ENCODE measurements around the gene CISD1. TPM values are rescaled to one million over a fixed set of nuclear protein-coding genes. Genes with fewer than 3 reads are reported as not detected.

The CISD1 gene
- polyA plus RNA-seq, 2 of the 4 experiments (the other 2 are of a cell fraction): 48.1 to 102 TPM

- Histone ChIP-seq H3K27ac (no peak overlapping the region), H3K9me3 (no peaks in the 10 kb centered on the region), H3K4me1 (peaks cover 39% of the 10 kb centered on the region), H3K4me2 (peak overlapping the region; percentile 56), H3K4me3 (no peak overlapping the region)
- DNase-seq (ENCODE audit: low read depth in 1 of 2, low spot score in 1 of 2) (no peak), ATAC-seq (no peak), FAIRE-seq (no peak)
- CTCF ChIA-PET: interaction anchor here (1.9 to 3.7 kb wide), 2 partner anchors 16 to 98 kb away, joined by 6 to 17 read pairs; no protein-coding TSS in a partner anchor
- TF ChIP-seq FOSB (CRISPR knock-in tag; IDR thresholded peaks at IDR 0.05) (no peak), CEBPB (IDR thresholded peaks at IDR 0.05) (no peak), SREBF2 (IDR thresholded peaks at IDR 0.05) (no peak), ATOH8 (CRISPR knock-in tag; IDR thresholded peaks at IDR 0.05; ENCODE audit: low read depth) (no peak), NFE2L2 (conservative IDR thresholded peaks at IDR 0.05; ENCODE audit: low read length) (no peak), NPAS2 (CRISPR knock-in tag; IDR thresholded peaks at IDR 0.05; ENCODE audit: borderline replicate concordance) (no peak)
- TF ChIP-seq, protein P1, sequence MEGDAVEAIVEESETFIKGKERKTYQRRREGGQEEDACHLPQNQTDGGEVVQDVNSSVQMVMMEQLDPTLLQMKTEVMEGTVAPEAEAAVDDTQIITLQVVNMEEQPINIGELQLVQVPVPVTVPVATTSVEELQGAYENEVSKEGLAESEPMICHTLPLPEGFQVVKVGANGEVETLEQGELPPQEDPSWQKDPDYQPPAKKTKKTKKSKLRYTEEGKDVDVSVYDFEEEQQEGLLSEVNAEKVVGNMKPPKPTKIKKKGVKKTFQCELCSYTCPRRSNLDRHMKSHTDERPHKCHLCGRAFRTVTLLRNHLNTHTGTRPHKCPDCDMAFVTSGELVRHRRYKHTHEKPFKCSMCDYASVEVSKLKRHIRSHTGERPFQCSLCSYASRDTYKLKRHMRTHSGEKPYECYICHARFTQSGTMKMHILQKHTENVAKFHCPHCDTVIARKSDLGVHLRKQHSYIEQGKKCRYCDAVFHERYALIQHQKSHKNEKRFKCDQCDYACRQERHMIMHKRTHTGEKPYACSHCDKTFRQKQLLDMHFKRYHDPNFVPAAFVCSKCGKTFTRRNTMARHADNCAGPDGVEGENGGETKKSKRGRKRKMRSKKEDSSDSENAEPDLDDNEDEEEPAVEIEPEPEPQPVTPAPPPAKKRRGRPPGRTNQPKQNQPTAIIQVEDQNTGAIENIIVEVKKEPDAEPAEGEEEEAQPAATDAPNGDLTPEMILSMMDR (IDR thresholded peaks at IDR 0.05): no peak
- TF ChIP-seq, protein P2, sequence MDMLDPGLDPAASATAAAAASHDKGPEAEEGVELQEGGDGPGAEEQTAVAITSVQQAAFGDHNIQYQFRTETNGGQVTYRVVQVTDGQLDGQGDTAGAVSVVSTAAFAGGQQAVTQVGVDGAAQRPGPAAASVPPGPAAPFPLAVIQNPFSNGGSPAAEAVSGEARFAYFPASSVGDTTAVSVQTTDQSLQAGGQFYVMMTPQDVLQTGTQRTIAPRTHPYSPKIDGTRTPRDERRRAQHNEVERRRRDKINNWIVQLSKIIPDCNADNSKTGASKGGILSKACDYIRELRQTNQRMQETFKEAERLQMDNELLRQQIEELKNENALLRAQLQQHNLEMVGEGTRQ (IDR thresholded peaks at IDR 0.05): no peak
- POLR2A ChIA-PET: no interaction called here
Measured at GRCh38 chr10:58275908-58276307, 6.9 kb downstream of the CISD1 start.

GRCh38 chr10:58278274-58278961 is 9.5 kb downstream of the CISD1 start:
- H3K4me3 ChIP-seq: no peak overlapping the region
- no peak for FAIRE-seq
- DNase-seq (ENCODE audit: low read depth in 1 of 2, low spot score in 1 of 2): no peak
- H3K27ac ChIP-seq: no peak overlapping the region
- H3K4me2 ChIP-seq: no peak overlapping the region
- ChIA-PET POLR2A (no interaction called here), CTCF (interaction anchor here (1.3 to 3.7 kb wide), 3 partner anchors 13 to 101 kb away, joined by 5 to 17 read pairs (median 6); no protein-coding TSS in a partner anchor)
- 96% methylated on average over 7 of the region's 7 CpGs for WGBS (ENCODE audit: missing lambda C conversion rate)
- no peaks in the 10 kb centered on the region for H3K9me3 ChIP-seq
- no peak for ATAC-seq
- TF ChIP-seq ZSCAN20 (CRISPR knock-in tag; IDR thresholded peaks at IDR 0.05) (no peak), HDAC2 (IDR thresholded peaks at IDR 0.05) (no peak), RARB (CRISPR knock-in tag; IDR thresholded peaks at IDR 0.05) (no peak), CEBPB (IDR thresholded peaks at IDR 0.05) (peak; percentile 61 to 66; a peak in 3 of 4 replicates)
- H3K4me1 ChIP-seq: peaks cover 47% of the 10 kb centered on the region

DNA sequence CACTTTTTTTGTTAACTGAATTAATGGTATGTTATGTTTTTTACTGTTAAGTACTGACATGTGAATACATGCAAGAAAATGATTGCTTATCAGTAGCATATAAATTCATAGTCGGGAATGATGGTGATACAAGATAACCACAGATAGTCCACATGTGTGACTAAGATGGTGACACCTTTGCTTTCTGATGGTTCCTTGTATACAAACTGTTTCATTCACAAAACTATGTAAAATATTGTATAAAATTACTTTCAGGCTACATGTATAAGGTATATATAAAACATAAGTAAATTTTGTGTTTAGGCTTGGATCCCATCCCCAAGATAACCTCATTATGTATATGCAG is 10.0 kb downstream of the CISD1 start:
- ChIA-PET POLR2A (no interaction called here), CTCF (no interaction called here)
- no peak for FAIRE-seq
- H3K4me2 ChIP-seq: no peak overlapping the region
- H3K27ac ChIP-seq: no peak overlapping the region
- TF ChIP-seq HOXB5 (CRISPR knock-in tag; IDR thresholded peaks at IDR 0.05) (no peak), KDM5A (IDR thresholded peaks at IDR 0.05) (no peak), FOXS1 (CRISPR knock-in tag; IDR thresholded peaks at IDR 0.05) (no peak), RAD21 (conservative IDR thresholded peaks at IDR 0.05 in 1 of 2, IDR thresholded peaks at IDR 0.05 in 1 of 2) (no peak), RFX5 (IDR thresholded peaks at IDR 0.05) (no peak), PBX3 (IDR thresholded peaks at IDR 0.05) (no peak), CEBPB (IDR thresholded peaks at IDR 0.05) (no peak), CHD4 (IDR thresholded peaks at IDR 0.05; ENCODE audit: borderline replicate concordance) (no peak), MAX (IDR thresholded peaks at IDR 0.05) (no peak)
- DNase-seq (ENCODE audit: low read depth in 1 of 2, low spot score in 1 of 2): no peak
- peaks cover 46% of the 10 kb centered on the region for H3K4me1 ChIP-seq
- H3K9me3 ChIP-seq: no peaks in the 10 kb centered on the region
- no peak for ATAC-seq
- 86% methylated on average over 1 of the region's 1 CpG for WGBS (ENCODE audit: missing lambda C conversion rate)
- no peak overlapping the region for H3K4me3 ChIP-seq

All from A549 (cell line).